ENCODE measurements around the gene FAM90A26.
"Not testable (repeated sequence)": the region's sequence is repeated elsewhere in the genome, so short reads cannot be mapped to it uniquely, and the experiment has no call there.

Gene FAM90A26

GRCh38 chr4:9160046-9160445 is 10.2 kb upstream of the FAM90A26 start:
- DNase-seq: not testable (repeated sequence)

- DNase-seq: not testable (repeated sequence)
Measured at GRCh38 chr4:9165990-9166389, 4.2 kb upstream of the FAM90A26 start.

- DNase-seq: not testable (repeated sequence)
Measured at GRCh38 chr4:9210357-9210756, 40.1 kb downstream of the FAM90A26 start, which contains the start of gene USP17L10. TSS of gene USP17L10 (plus strand) at chr4:9210657. CDS start at chr4:9210657, 0 bp downstream.

- not testable (repeated sequence) for DNase-seq
Measured at GRCh38 chr4:9214701-9215100, 44.5 kb downstream of the FAM90A26 start.

- DNase-seq: not testable (repeated sequence)
Measured at GRCh38 chr4:9215105-9215504, 44.9 kb downstream of the FAM90A26 start, which contains the start of gene USP17L11. TSS of gene USP17L11 (plus strand) at chr4:9215405. CDS start at chr4:9215405, 0 bp downstream.

GRCh38 chr4:9219852-9220251 is 49.6 kb downstream of the FAM90A26 start, which contains the start of gene USP17L12:
TSS of gene USP17L12 (plus strand) at chr4:9220152. CDS start at chr4:9220152, 0 bp downstream.
- DNase-seq: not testable (repeated sequence)

- not testable (repeated sequence) for DNase-seq
Measured at GRCh38 chr4:9224596-9224995, 54.4 kb downstream of the FAM90A26 start, which contains the start of gene USP17L13. TSS of gene USP17L13 (plus strand) at chr4:9224896. CDS start at chr4:9224896, 0 bp downstream.
